ENCODE results near the gene ZBTB42. TPM values are rescaled to one million over a fixed set of nuclear protein-coding genes. Genes with fewer than 3 reads are reported as not detected.

ZBTB42 gene
- polyA plus RNA-seq, 3 donors = 2.8 to 8.4 (median 5.2) TPM

- WGBS, 3 donors = 89 to 94% (median 90%) methylated on average over 32 of the region's 32 CpGs
- no peak overlapping the region for H3K27ac ChIP-seq (ENCODE audit: low read depth, low read length)
Measured at GRCh38 chr14:104779776-104780512, 21.0 kb upstream of the ZBTB42 start.

GRCh38 chr14:104780513-104781030, 20.3 kb upstream of the ZBTB42 start:
- no peak overlapping the region for H3K27ac ChIP-seq (ENCODE audit: low read depth, low read length)
- WGBS, 3 donors = 91 to 95% (median 94%) methylated on average over 23 to 24 of the region's 24 CpGs

GRCh38 chr14:104781271-104782077, 19.4 kb upstream of the ZBTB42 start:
- H3K27ac ChIP-seq (ENCODE audit: low read depth, low read length) = no peak overlapping the region
- 89 to 92% (median 90%) methylated on average over 20 of the region's 20 CpGs for WGBS, 3 donors

- WGBS, 3 donors = 90 to 93% (median 92%) methylated on average over 27 to 28 of the region's 28 CpGs
Measured at GRCh38 chr14:104782086-104782807, 18.7 kb upstream of the ZBTB42 start.

GRCh38 chr14:104782808-104783139, 18.1 kb upstream of the ZBTB42 start:
- H3K27ac ChIP-seq (ENCODE audit: low read depth, low read length) = no peak overlapping the region
- 77 to 85% (median 82%) methylated on average over 13 of the region's 13 CpGs for WGBS, 3 donors

More at GRCh38 chr14:104782086-104782807, 18.7 kb upstream of the ZBTB42 start:
- H3K27ac ChIP-seq (ENCODE audit: low read depth, low read length) = no peak overlapping the region

- WGBS, 3 donors = 84 to 91% (median 89%) methylated on average over 16 of the region's 16 CpGs
- H3K27ac ChIP-seq (ENCODE audit: low read depth, low read length) = no peak overlapping the region
Measured at GRCh38 chr14:104783484-104784217, 17.2 kb upstream of the ZBTB42 start.

GRCh38 chr14:104784218-104784568, 16.7 kb upstream of the ZBTB42 start:
- WGBS, 3 donors = 66 to 92% (median 91%) methylated on average over 8 to 9 of the region's 9 CpGs
- no peak overlapping the region for H3K27ac ChIP-seq (ENCODE audit: low read depth, low read length)

GRCh38 chr14:104784846-104785707, 15.8 kb upstream of the ZBTB42 start:
- WGBS, 3 donors = 53 to 80% (median 75%) methylated on average over 36 of the region's 36 CpGs

GRCh38 chr14:104785708-104786080, 15.2 kb upstream of the ZBTB42 start:
- 79 to 90% (median 82%) methylated on average over 13 of the region's 13 CpGs for WGBS, 3 donors
- no peak overlapping the region for H3K27ac ChIP-seq (ENCODE audit: low read depth, low read length)

More at GRCh38 chr14:104784846-104785707, 15.8 kb upstream of the ZBTB42 start:
- H3K27ac ChIP-seq (ENCODE audit: low read depth, low read length) = no peak overlapping the region

- H3K27ac ChIP-seq (ENCODE audit: low read depth, low read length) = no peak overlapping the region
- WGBS, 3 donors = 38 to 50% (median 45%) methylated on average over 10 to 12 of the region's 14 CpGs
Measured at GRCh38 chr14:104786091-104786586, 14.8 kb upstream of the ZBTB42 start.

- WGBS, 3 donors = 72 to 78% (median 76%) methylated on average over 29 to 30 of the region's 30 CpGs
- H3K27ac ChIP-seq (ENCODE audit: low read depth, low read length) = no peak overlapping the region
Measured at GRCh38 chr14:104786726-104787675, 13.9 kb upstream of the ZBTB42 start.

- no peak overlapping the region for H3K27ac ChIP-seq (ENCODE audit: low read depth, low read length)
- 64 to 72% (median 69%) methylated on average over 7 of the region's 7 CpGs for WGBS, 3 donors
Measured at GRCh38 chr14:104787736-104788135, 13.2 kb upstream of the ZBTB42 start.

GRCh38 chr14:104788161-104788818, 12.6 kb upstream of the ZBTB42 start:
- no peak overlapping the region for H3K27ac ChIP-seq (ENCODE audit: low read depth, low read length)
- 66 to 92% (median 92%) methylated on average over 14 of the region's 14 CpGs for WGBS, 3 donors

GRCh38 chr14:104788873-104789663, 11.8 kb upstream of the ZBTB42 start:
- no peak overlapping the region for H3K27ac ChIP-seq (ENCODE audit: low read depth, low read length)
- WGBS, 3 donors = 56 to 87% (median 83%) methylated on average over 33 to 39 of the region's 39 CpGs

Measured in adipose tissue (tissue), 3 donors.